ENCODE data around the gene CPNE4. TPM values are rescaled to one million over a fixed set of nuclear protein-coding genes. Genes with fewer than 3 reads are reported as not detected.

CPNE4 gene
- total and polyA plus RNA-seq, 2 donors (not counting 3 experiments of a cell fraction or from before 2014, with no cell fraction given) = not detected

- Histone ChIP-seq H3K4me3 (replicated peaks in 1 of 3; ENCODE audit: insufficient read depth in 1 of 3, low read depth in 1 of 3, low read length in 3 of 3) (no peak overlapping the region), H3K9ac (replicated peaks; ENCODE audit: extremely low read depth, insufficient read depth, low read length) (no peak overlapping the region), H3K9me3 (replicated peaks; ENCODE audit: control insufficient read depth, insufficient read depth, low read length) (no peaks in the 10 kb centered on the region), H3K4me2 (ENCODE audit: insufficient read depth, low read length) (no peak overlapping the region), H3K27me3 (ENCODE audit: control insufficient read depth in 2 of 2, insufficient read depth in 2 of 2, low read length in 2 of 2) (peaks cover 0 to 6% of the 10 kb centered on the region in 2 experiments), H3K4me1 (ENCODE audit: control insufficient read depth, extremely low read depth, insufficient read depth, low read length) (peaks cover 5% of the 10 kb centered on the region), H3K9me1 (replicated peaks; ENCODE audit: control insufficient read depth, extremely low read depth, insufficient read depth, low read length) (no peaks in the 10 kb centered on the region), H3K79me2 (ENCODE audit: control insufficient read depth, insufficient read depth, low read length) (no peaks in the 10 kb centered on the region), H3K36me3 (ENCODE audit: control insufficient read depth in 2 of 2, extremely low read depth in 1 of 2, insufficient read depth in 2 of 2, low read length in 2 of 2) (no peaks in the 10 kb centered on the region), H3K27ac (ENCODE audit: insufficient read depth, low read depth, low read length) (no peak overlapping the region), H2AFZ (ENCODE audit: low read depth, low read length) (no peak overlapping the region), H4K20me1 (replicated peaks; ENCODE audit: control insufficient read depth, extremely low read depth, insufficient read depth, low read length) (no peaks in the 10 kb centered on the region)
- TF ChIP-seq FOS (IDR thresholded peaks at IDR 0.05; ENCODE audit: borderline replicate concordance, insufficient read depth, low read length) = no peak
- TF ChIP-seq JUN (IDR thresholded peaks at IDR 0.05; ENCODE audit: borderline replicate concordance, insufficient read depth, insufficient read length, low read depth) = no peak
- TF ChIP-seq GATA2 (IDR thresholded peaks at IDR 0.05; ENCODE audit: insufficient read depth, insufficient read length, low read depth, low read length) = no peak
- TF ChIP-seq POLR2AphosphoS5 (IDR thresholded peaks at IDR 0.05; ENCODE audit: insufficient read depth, low read depth, low read length) = no peak
- no peak for TF ChIP-seq POLR2A (IDR thresholded peaks at IDR 0.05; ENCODE audit: low read depth, low read length)
- TF ChIP-seq, protein P1, sequence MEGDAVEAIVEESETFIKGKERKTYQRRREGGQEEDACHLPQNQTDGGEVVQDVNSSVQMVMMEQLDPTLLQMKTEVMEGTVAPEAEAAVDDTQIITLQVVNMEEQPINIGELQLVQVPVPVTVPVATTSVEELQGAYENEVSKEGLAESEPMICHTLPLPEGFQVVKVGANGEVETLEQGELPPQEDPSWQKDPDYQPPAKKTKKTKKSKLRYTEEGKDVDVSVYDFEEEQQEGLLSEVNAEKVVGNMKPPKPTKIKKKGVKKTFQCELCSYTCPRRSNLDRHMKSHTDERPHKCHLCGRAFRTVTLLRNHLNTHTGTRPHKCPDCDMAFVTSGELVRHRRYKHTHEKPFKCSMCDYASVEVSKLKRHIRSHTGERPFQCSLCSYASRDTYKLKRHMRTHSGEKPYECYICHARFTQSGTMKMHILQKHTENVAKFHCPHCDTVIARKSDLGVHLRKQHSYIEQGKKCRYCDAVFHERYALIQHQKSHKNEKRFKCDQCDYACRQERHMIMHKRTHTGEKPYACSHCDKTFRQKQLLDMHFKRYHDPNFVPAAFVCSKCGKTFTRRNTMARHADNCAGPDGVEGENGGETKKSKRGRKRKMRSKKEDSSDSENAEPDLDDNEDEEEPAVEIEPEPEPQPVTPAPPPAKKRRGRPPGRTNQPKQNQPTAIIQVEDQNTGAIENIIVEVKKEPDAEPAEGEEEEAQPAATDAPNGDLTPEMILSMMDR (IDR thresholded peaks at IDR 0.05; ENCODE audit: extremely low read depth in 1 of 2, insufficient read depth in 1 of 2, low read depth in 1 of 2, low read length in 2 of 2) = no peak
- TF ChIP-seq MAX (IDR thresholded peaks at IDR 0.05; ENCODE audit: insufficient read depth, insufficient read length) = no peak
- TF ChIP-seq MYC (IDR thresholded peaks at IDR 0.05; ENCODE audit: low read depth, low read length) = no peak
- TF ChIP-seq EZH2 (IDR thresholded peaks at IDR 0.05; ENCODE audit: borderline replicate concordance, low read depth, low read length, severe bottlenecking) = no peak
- dilution Hi-C loops (cut with MboI; ENCODE audit: extremely low pct_ligation_motif_present, low sequenced_read_pairs) (no loop called here), intact Hi-C loops (cut with micrococcal nuclease) (no loop called here)
- DNase-seq (ENCODE audit: low read depth, low spot score) (no peak), FAIRE-seq (no peak)
- POLR2A ChIA-PET = no interaction called here
- CTCF ChIA-PET = interaction anchor here (1.0 to 1.6 kb wide), 3 partner anchors 13 to 153 kb away, joined by 3 to 5 read pairs (median 3); no protein-coding TSS in a partner anchor
- no TSS peak for BruUV-seq (replicated peaks)
These were observed 490.3 kb downstream of the CPNE4 start for GRCh38 chr3:131544557-131544956.

Data from endothelial cell of umbilical vein (primary cell).